ENCODE data around the gene FDCSP.

DNA sequence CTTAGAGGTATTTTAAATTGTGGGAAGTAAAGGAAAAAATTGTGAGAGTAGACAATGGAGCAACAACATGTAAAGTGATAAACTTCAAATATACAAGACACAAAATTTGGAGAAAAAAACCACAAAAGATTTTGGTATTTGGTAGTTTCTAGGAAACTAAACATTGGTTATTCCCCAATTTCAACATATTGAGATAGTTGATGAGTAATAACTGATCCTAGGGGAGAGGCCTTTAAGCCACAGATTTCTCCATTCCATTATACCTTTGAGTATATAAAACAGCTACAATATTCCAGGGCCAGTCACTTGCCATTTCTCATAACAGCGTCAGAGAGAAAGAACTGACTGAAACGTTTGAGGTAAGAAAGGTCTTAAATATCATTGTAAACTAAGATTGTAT, at the start of gene FDCSP:
- no peak for TF ChIP-seq EZH2 (IDR thresholded peaks at IDR 0.05; ENCODE audit: insufficient read depth, poor library complexity, severe bottlenecking)
- no peak for TF ChIP-seq EZH2phosphoT487 (IDR thresholded peaks at IDR 0.05; ENCODE audit: insufficient read depth, low read depth)
